Measurements from ENCODE around the gene SYT8. TPM values are rescaled to one million over a fixed set of nuclear protein-coding genes. Genes with fewer than 3 reads are reported as not detected.

SYT8 gene
- total and polyA plus RNA-seq, 2 donors (not counting 1 experiment from before 2014, with no cell fraction given): not detected

DNA sequence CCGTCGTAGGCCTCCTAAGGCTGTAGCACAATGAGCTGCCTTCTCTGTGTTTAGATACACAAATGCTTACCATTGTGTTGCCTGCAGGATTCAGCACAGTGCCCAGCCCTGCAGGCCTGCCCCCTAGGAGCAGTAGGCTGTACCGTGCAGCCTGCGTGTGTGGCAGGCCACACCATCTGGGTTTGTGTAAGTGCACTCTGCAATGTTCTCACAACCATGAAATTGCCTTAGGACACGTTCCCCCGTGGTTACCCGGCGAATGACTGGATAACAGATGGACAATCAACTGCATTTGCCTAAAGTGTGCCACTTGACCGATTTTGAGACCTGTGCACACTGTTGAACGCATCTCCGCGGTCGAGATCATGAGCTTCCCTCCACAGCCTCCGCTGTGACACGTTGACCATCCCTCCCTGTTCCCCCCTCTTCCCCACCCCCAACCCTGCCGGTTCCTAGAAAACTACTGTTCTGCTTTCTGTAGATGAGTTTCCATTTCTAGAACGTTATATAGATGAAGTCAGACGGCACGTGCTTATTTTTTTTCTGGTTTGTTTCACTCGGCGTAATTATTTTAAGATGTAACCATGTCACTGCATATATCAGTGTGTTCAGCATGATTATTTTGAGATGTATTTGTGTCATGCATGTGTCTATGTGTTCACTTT is 48.9 kb upstream of the SYT8 start:
- ATAC-seq (ENCODE audit: low read depth) (no peak), DNase-seq (no peak)
- no peaks in the 10 kb centered on the region for H4K20me1 ChIP-seq (ENCODE audit: control insufficient read depth, insufficient read depth, low read length, poor library complexity, severe bottlenecking)
- no peaks in the 10 kb centered on the region for H3K36me3 ChIP-seq (replicated peaks in 1 of 2; ENCODE audit: control extremely low read depth in 1 of 2, control insufficient read depth in 1 of 2, extremely low read depth in 1 of 2, insufficient read depth in 2 of 2, low read length in 1 of 2)
- no peak overlapping the region for H3K4me3 ChIP-seq (ENCODE audit: control extremely low read depth in 1 of 5, extremely low read depth in 1 of 5, insufficient read depth in 1 of 5, low read depth in 2 of 5, low read length in 4 of 5)
- H3K9me3 ChIP-seq (ENCODE audit: control extremely low read depth in 1 of 3, control insufficient read depth in 2 of 3, insufficient read depth in 1 of 3, low read length in 2 of 3): no peaks in the 10 kb centered on the region
- no peak overlapping the region for H3K27ac ChIP-seq (ENCODE audit: low read length in 2 of 2)
- H2AFZ ChIP-seq (ENCODE audit: insufficient read depth, low read depth, low read length, poor library complexity, severe bottlenecking): no peak overlapping the region
- H3K27me3 ChIP-seq (replicated peaks in 1 of 4; ENCODE audit: control extremely low read depth in 1 of 4, control insufficient read depth in 3 of 4, insufficient read depth in 4 of 4, low read length in 3 of 4): no peaks in the 10 kb centered on the region
- TF ChIP-seq EZH2 (IDR thresholded peaks at IDR 0.05; ENCODE audit: borderline replicate concordance, insufficient read depth, low read depth, low read length, poor library complexity, severe bottlenecking): no peak
- TF ChIP-seq, protein P1, sequence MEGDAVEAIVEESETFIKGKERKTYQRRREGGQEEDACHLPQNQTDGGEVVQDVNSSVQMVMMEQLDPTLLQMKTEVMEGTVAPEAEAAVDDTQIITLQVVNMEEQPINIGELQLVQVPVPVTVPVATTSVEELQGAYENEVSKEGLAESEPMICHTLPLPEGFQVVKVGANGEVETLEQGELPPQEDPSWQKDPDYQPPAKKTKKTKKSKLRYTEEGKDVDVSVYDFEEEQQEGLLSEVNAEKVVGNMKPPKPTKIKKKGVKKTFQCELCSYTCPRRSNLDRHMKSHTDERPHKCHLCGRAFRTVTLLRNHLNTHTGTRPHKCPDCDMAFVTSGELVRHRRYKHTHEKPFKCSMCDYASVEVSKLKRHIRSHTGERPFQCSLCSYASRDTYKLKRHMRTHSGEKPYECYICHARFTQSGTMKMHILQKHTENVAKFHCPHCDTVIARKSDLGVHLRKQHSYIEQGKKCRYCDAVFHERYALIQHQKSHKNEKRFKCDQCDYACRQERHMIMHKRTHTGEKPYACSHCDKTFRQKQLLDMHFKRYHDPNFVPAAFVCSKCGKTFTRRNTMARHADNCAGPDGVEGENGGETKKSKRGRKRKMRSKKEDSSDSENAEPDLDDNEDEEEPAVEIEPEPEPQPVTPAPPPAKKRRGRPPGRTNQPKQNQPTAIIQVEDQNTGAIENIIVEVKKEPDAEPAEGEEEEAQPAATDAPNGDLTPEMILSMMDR (IDR thresholded peaks at IDR 0.05): no peak
- Mint-ChIP-seq H3K27ac (no peak overlapping the region), H3K4me1 (peaks cover 8% of the 10 kb centered on the region), H3K27me3 (peaks cover 5% of the 10 kb centered on the region), H3K9me3 (ENCODE audit: insufficient read depth) (no peaks in the 10 kb centered on the region), H3K4me3 (no peak overlapping the region)
- peaks cover 0 to 8% of the 10 kb centered on the region in 2 donors for H3K4me1 ChIP-seq (ENCODE audit: control insufficient read depth in 2 of 2, insufficient read depth in 2 of 2, low read length in 2 of 2)
- WGBS (ENCODE audit: insufficient coverage): 86% methylated on average over 17 of the region's 21 CpGs
- no peak overlapping the region for H3K9ac ChIP-seq (ENCODE audit: low read length)
- CTCF ChIA-PET: interaction anchor here (0.7 kb wide), 1 partner anchor 107 kb away, joined by 3 read pairs; no protein-coding TSS in a partner anchor
- intact Hi-C loops (cut with micrococcal nuclease): no loop called here
- H3K4me2 ChIP-seq (replicated peaks; ENCODE audit: low read depth, low read length, poor library complexity, severe bottlenecking): no peak overlapping the region
- POLR2A ChIA-PET: no interaction called here
- no peaks in the 10 kb centered on the region for H3K79me2 ChIP-seq (ENCODE audit: control insufficient read depth, insufficient read depth, low read length)

DNA sequence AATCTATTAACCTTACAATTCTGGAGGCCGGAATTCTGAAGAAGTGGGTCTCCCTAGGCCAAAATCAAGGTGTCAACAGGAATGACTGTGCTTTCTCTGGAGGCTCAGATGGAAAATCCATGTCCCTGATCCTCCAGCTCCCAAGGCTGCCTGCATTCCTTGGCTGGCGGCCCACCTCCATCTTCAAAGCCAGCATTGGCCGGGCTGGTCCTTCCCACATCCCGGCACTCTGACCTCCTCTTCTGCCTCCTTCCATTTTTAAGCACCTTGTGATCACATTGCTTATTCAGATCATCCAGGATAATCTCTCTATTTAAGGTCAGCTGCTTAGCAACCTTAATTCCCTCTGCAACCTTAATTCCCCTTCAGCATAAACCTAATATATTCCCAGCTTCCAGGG is 48.3 kb upstream of the SYT8 start:
- Mint-ChIP-seq H3K4me1 (peaks cover 2% of the 10 kb centered on the region), H3K9me3 (ENCODE audit: insufficient read depth) (no peaks in the 10 kb centered on the region), H3K27ac (no peak overlapping the region), H3K4me3 (no peak overlapping the region), H3K27me3 (peaks cover 5% of the 10 kb centered on the region)
- WGBS (ENCODE audit: insufficient coverage): 96% methylated on average over 4 of the region's 4 CpGs
- no peak for ATAC-seq (ENCODE audit: low read depth)
- Histone ChIP-seq H3K4me3 (ENCODE audit: control extremely low read depth in 1 of 5, extremely low read depth in 1 of 5, insufficient read depth in 1 of 5, low read depth in 2 of 5, low read length in 4 of 5) (no peak overlapping the region), H3K79me2 (ENCODE audit: control insufficient read depth, insufficient read depth, low read length) (no peaks in the 10 kb centered on the region), H2AFZ (ENCODE audit: insufficient read depth, low read depth, low read length, poor library complexity, severe bottlenecking) (no peak overlapping the region), H3K9ac (ENCODE audit: low read length) (no peak overlapping the region), H3K4me2 (replicated peaks; ENCODE audit: low read depth, low read length, poor library complexity, severe bottlenecking) (no peak overlapping the region), H4K20me1 (ENCODE audit: control insufficient read depth, insufficient read depth, low read length, poor library complexity, severe bottlenecking) (no peaks in the 10 kb centered on the region), H3K27ac (ENCODE audit: low read length in 2 of 2) (no peak overlapping the region), H3K27me3 (replicated peaks in 1 of 4; ENCODE audit: control extremely low read depth in 1 of 4, control insufficient read depth in 3 of 4, insufficient read depth in 4 of 4, low read length in 3 of 4) (no peaks in the 10 kb centered on the region), H3K9me3 (ENCODE audit: control extremely low read depth in 1 of 3, control insufficient read depth in 2 of 3, insufficient read depth in 1 of 3, low read length in 2 of 3) (no peaks in the 10 kb centered on the region), H3K4me1 (ENCODE audit: control insufficient read depth in 2 of 2, insufficient read depth in 2 of 2, low read length in 2 of 2) (peaks cover 0 to 2% of the 10 kb centered on the region in 2 donors), H3K36me3 (replicated peaks in 1 of 2; ENCODE audit: control extremely low read depth in 1 of 2, control insufficient read depth in 1 of 2, extremely low read depth in 1 of 2, insufficient read depth in 2 of 2, low read length in 1 of 2) (no peaks in the 10 kb centered on the region)
- POLR2A ChIA-PET: no interaction called here
- no peak for DNase-seq
- TF ChIP-seq EZH2 (IDR thresholded peaks at IDR 0.05; ENCODE audit: borderline replicate concordance, insufficient read depth, low read depth, low read length, poor library complexity, severe bottlenecking): no peak
- intact Hi-C loops (cut with micrococcal nuclease): no loop called here
- CTCF ChIA-PET: no interaction called here

Data from B cell (primary cell).